Stimulated activated CD8-positive, alpha-beta memory T cell treated with anti-CD3 and anti-CD28 coated beads, Interleukin-2, amount 100 ng/mL, for 48 hours (primary cell): ENCODE data around the gene SLC38A3.
"Not testable (repeated sequence)": the region's sequence is repeated elsewhere in the genome, so short reads cannot be mapped to it uniquely, and the experiment has no call there.

Experiments used
- DNase-seq, 2 donors: peaks; one replicate each; pipeline ENCODE4 v3.0.0-alpha.2; 2020; ENCODE audit warnings: low read depth in 2 of 2

Gene SLC38A3

DNA sequence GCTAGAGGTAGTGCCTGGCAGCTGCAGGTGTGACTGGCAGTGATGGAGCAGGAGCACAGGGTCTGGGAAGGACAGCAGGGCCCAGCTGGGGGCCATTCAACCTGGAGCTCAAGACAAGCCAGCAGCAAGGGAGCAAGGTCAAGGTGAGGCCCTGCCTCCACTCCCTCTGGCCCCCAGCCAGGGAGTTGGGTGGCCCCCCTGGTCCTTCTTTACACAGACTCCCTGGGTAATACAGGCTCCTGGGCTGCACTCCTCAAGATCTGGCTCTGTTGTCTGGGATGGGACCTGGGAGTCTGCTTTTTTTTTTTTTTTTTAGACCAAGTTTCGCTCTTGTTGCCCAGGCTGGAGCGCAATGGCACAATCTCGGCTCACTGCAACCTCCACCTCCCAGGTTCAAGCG, 45.4 kb downstream of the SLC38A3 start:
- DNase-seq = no peak

DNA sequence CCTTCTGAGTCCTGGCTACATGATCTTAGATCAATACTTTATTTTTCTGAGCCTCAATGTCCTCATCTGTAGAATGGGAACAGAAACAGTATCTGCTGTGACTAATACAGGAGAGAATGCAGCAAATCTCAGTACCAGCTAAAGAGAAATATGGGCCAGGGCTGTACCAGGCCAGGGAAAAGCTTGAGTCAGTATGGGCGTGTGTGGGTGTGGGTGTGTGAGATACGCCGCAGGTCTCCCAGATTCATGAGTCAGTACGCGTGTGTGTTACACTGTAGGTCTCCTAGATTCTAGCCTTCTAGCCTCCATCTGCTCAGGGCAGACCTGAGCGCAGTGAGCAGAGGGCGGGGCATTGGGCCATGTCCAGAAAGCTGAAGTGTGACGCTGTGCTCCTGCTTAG, 46.1 kb downstream of the SLC38A3 start:
- no peak for DNase-seq

DNA sequence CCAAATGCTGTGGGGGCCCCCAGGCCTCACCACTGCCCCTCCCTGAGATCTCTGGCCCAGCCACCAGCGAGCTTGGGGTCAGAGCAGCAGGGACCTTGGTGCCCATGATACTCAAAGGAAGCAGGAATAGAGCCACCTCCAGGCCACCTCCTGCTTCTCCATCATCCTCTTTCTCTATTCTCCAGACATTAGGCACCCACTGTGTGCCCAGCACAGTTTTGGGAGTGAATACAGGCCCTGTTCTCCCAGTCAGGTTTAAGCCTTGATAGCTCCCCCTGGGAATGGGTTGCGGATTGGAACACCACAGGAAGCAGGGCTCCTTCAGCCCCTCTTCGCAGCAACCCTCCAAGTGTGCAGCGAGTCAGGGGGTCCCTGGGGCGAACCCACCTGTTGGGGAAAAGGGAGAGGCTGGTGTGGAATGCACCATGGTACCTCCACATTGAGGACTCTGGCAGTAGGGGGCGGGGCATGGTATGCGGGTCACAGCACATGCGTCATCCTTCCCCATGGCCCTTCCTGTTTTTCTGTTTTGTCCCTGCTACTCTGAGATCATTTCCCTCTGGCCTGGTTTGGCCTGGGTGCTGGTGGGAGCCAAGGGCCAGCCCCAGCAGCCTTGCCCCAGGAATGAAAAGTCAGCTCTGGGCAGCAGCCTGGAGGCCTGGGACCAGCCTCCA, 49.6 kb downstream of the SLC38A3 start:
- DNase-seq = no peak

DNA sequence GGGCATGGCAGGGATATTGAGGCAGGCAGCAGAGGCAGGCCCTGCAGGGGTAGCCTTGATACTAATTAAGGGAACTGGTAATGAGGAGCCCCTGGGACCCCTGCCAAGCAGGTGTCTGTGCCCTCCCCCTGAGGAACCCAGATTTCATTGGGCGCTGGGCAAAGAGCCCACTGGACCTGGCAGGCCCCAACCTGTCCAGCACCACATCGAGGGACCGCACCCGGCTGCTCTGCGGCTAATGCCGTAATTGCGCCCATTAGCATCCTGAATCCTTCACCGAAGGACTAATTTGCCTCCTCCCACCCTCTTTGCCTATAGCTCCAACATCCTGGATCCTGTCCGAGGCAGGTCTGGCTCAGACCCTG, 50.2 kb downstream of the SLC38A3 start:
- DNase-seq = no peak

DNA sequence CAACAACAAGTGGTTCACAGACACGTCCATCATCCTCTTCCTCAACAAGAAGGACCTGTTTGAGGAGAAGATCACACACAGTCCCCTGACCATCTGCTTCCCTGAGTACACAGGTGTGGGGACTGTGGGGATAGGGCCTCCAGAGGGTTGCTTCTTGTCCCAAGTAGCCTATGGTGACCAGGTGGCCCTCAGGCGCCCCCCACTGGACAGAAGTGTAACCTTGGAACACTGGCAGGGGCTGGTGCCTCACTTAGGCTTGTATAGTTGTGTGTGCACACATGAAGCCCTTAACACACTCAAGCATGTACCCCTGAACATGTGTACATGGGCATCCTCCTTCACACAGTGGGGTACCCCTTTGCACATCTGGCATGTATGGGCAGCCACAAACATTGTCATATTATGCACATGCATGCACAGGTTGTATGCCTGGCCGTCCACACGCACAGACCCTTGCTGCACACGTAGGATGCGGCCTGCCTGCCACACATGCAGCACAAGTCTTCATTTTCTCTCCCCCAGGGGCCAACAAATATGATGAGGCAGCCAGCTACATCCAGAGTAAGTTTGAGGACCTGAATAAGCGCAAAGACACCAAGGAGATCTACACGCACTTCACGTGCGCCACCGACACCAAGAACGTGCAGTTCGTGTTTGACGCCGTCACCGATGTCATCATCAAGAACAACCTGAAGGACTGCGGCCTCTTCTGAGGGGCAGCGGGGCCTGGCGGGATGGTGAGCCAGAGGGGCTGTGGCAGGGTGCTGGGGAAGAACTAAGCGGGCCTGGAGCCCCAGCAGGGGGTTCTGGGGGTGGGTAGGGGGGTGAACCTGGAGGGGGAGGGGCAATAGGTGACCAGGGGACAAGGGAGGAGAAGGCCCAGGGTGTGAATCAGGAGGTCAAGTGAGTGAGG, 52.2 kb downstream of the SLC38A3 start:
- DNase-seq = peak in 1 of 2 donors; percentile 34

DNA sequence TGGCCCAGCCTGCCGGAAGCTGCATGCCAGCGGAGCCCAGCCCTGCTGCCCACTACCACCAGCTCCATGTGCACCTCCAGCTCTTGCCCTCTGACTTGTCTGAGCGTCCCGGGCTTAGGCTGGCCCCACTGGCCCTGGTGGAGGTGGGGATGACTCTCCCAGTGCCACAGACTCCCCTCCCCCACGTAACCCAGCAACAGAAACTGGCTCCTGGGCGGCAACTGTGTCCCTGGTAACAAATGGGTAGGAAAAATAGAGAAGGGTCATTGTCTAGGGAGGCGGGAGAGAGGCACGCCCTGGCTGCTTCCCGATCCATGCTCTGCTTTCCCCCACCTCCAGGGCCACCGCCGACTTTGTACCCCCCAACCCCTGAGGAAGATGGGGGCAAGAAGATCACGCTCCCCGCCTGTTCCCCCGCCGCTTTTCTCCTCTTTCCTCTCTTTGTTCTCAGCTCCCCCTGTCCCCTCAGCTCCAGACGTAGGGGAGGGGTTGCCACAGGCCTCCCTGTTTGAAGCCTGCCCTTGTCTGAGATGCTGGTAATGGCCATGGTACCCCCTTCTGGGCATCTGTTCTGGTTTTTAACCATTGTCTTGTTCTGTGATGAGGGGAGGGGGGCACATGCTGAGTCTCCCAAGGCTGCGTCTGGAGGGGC, 53.1 kb downstream of the SLC38A3 start:
- DNase-seq = no peak

DNA sequence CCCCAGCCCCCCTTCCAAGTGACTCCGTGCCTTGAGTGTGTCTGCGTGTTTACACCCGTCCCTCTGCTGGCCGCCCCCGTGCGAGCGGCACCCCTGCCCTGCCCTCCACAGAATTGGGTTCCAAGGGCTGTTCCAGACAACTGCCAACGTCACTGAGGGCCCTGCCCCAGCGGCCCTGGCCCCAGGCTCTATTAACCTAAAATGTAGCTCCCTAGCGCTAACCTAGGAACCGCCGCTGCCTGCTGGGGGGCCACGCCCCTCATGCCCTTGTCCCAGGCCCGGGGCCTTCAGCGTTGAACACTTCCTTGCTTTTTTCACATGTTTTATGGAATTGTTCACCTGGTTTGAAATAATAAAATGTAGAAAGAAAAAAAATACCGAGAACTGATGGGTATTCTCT, 53.9 kb downstream of the SLC38A3 start:
- DNase-seq = no peak

DNA sequence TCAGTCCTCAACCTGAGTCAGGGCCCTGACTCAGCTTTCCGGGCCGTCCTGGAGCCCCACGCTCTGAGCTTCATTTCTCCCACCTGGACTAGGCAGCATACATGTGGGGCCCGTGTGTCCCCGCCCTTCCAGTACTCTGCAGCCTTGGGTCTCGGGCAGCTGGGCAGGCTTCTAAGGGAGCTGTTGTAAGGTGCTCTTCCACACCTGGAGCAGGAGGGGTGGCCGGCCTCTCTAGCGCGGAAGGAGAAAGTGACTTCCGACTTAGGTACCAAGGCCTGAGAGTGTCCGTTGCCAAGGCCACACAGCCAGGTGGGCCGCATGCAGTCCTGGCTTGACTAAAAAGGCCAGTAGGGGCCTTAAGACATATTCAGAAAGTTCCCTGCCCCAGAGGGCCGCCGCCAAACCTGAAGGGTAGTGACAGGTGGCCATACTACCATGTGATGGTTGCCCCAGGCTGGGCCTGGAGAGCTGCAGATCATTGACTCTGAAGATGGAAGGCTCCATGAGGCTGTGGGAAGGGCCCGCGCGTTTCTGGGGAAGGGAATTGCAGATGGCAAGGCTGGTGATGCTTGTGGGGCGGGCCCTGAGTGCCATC, 54.5 kb downstream of the SLC38A3 start:
- DNase-seq = no peak

DNA sequence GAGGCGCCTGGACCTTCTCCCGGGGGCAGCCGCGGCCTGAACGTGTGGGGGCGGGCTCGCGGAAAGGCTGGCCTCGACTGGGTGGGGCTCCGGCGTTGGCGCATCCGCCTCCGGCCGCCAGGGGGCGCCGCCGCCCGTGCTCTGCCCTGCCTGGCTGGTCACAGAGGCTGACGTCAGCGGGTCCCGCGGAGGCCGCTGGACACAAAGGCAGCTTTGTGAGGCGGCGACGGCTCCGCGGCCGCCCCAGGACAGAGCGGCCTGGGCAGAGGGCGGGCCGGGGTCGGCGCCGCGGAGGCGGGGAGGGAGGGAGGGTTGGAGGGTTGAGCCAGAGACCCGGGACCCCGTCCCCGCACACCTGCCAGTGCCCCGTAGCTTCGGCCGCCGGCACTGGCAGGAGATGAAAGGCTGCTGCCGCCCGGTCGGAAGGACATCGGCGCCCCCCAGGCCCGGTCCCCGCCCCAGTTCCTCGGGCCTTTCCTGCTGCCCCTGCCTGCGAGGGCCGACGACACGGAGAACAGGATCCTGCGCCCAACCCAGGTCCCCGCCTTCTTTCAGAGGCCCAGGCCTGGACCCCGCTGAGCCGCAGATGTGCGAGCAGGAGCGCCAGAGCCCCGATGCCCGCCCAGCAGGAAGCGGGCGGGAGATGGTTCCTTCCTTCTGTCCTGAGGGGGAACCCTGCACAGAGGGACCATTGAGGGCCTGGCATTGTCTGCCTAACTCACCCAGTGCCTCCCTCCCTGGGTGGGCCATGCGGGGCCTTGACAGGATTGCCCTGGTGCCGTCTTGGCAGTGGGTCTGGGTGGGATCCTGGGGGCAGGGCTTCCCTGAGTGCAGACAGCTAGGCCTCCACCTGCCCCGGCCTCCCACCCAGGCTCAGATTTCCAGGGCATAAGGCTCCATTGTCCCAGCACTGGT, 55.2 kb downstream of the SLC38A3 start:
- peak; percentile 83 for DNase-seq

DNA sequence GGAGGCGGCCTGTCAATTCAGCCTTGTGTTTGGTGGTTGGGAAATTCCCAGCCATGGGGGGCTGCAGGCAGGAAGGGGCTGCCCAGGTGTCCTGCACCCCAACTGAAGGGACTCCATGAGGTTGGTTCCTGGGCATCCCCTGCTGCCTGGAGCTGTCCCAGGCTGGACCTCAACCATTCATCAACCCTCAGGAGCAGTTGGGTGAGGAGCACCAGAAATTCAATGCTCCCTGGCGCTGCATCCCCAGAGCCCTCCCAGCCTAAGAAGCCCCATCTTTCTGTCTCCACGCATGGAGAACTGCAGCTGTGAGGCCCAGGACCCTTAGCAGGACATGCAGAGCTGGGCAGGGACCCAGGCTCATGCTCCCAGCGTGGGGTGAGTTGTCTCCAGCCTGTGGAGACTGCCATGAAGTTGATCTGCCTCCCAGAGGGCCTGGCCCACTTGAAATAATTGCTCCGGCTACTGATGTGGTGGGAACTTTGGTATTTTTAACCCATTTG, 55.9 kb downstream of the SLC38A3 start:
- no peak for DNase-seq

DNA sequence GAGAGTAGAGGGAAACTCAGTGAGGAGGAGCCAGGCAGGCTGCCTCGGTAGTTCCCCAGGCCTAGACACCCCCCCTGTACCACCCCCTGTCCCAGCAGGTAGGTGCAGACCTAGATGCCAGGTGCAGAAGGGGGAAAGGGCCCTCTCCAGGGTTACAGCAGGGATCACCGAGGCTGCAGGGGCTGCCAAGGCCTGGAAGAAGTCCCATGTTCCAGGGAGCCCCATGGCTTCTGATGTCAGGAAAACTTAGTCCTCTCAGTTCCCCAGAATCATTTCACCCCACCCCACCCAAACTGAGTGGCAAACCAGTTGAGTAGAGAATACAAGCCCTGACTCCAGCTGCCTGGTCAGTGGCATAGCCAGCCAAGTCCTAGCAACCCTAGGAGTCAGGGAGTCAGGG, 56.4 kb downstream of the SLC38A3 start:
- DNase-seq = no peak

DNA sequence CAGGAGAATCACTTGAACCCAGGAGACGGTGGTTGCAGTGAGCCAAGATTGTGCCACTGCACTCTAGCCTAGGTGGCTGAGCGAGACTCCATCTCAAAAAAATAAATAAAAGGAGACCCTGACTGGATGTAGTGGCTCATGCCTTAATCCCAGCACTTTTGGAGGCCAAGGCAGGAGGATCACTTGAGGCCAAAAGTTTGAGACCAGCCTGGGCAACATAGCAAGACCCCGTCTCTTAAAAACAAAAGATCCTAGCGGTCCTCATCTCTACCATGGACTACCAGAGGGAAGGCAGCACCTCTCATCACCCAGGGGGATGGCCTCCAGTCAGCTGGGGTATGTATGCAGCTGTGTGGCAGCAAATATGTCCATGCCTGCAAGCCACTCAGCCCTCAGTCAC, 57.1 kb downstream of the SLC38A3 start:
- not testable (repeated sequence) for DNase-seq

DNA sequence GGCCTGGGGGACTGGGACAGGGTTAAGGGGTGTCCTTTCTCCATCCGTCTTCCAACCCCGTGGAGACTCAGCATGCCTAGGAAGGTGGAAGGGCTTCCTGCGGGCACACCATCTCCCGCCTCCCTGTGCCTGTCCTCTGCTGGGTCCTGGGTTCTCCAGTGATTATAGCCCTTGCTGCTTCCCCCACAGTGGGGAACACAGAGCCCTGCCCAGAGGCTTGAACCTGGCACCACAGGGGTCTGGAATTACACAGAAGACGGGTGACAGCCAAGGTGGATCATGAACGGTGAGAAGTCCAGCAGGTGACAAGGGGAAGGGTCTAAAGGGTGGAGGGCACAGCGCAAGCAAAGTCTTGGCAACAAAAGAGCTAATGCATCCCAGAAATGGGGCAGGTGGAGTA, 57.7 kb downstream of the SLC38A3 start:
- DNase-seq = no peak

DNA sequence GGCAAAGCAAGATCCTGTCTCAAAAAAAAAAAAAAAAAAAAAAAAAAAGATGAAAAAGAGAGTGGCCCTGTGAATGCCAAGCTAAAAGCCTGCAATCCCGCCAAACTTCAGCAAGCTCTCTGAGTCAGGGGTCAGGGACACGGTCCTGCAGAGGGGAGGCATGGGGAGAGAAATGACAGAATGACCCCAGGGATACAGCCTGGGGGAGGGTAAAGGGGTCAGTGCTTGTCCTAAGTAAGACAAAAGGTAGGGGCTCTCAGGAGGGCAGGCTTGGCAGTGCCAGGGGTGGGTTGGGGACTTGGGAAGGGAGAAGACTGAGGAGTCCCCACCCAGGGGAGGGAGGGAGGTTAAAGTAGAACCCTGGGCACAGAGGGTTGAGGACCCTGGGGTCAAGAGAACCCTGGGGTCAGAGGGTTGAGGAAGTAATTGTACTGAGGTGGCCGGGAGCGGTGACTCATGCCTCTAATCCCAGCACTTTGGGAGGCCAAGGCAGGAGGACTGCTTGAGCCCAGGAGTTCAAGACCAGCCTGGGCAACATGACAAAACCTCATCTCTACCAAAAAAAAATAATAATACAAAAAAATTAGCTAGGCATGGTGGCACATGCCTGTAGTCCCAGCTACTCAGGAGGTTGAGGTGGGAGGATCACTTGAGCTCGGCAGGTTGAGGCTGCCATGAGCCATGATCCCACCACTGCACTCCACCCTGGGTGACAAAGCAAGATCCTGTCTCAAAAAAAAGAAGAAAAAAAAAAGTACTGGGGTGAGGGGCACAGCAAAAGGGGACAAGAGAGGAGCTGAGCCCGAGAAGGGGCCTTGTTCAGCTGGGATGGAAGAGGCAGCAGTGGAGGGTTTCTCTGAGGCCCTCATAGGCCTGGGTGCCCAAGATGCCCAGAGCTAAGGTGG, 58.7 kb downstream of the SLC38A3 start:
- no peak for DNase-seq

DNA sequence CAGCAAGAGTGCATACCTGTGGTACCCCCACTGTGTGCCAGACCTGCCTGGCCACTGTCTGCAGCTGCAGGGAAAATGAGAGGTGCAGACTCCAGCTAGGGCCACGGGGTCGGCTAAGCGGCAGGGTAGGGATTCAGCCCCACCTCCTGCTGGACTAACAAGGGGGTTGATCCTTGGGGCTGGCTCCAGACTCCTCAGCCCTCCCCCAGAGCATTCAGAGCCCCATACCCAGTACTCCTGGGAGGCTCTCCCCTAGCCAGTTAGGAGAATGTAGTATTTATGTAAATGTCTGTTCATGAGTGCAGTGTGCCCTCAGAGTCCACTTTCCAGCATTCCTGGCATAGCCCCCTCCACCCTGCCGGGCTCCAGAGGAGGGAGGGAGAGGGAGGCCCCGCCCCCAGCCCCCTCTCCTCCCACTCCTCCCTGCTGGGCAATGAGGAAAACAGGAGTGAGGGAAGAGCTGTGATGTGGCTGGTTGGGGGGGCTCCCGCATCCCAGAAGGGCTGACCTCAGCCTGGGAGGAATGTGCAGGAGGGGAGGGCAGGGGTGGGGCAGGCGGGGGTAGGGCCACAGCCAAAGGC, 59.4 kb downstream of the SLC38A3 start:
- no peak for DNase-seq

DNA sequence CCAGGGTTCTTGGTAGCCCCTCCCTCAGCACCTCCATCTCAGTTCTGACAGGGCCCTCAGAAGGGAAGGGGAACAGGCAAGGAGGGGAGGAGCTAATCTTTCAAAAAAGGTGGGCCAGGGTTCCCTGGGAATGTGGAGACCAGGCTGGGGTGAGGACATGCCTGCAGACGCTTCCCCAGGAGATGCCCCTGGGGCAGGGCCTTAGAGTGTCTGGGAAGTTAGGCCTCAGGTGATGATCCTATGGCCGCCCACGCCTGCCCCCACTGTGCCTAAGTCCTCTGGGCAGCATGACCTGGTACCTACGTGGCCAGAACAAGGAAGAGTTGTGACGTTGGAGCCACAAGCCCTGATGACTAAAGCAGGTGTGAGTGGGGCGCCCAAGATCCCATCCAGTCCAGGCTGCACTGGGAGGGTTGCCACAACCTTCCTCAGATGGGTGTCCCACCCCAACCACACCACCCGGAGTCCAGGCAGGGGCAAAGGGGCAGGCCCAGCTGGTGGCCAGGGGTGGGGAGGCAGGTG, 60.0 kb downstream of the SLC38A3 start:
- no peak for DNase-seq

DNA sequence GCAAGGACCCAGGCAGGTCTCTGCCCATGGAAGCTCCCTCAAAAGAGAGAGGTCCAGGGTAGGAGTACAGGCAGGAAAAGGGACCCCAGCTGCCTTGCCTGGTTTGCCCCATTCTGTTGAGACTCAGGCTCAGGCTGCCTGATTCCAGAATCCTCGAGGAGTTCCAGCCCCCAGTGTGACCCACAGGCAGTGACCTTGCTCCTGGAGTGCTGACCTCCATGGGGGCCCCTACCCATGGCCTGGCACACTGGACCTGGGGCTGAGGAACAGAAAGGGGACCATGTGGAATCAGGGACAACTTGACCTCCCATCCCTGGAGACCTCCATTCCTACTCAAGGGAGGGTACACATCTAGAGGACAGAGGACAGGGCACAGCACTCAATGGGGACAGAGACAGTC, 60.5 kb downstream of the SLC38A3 start:
- DNase-seq = no peak

DNA sequence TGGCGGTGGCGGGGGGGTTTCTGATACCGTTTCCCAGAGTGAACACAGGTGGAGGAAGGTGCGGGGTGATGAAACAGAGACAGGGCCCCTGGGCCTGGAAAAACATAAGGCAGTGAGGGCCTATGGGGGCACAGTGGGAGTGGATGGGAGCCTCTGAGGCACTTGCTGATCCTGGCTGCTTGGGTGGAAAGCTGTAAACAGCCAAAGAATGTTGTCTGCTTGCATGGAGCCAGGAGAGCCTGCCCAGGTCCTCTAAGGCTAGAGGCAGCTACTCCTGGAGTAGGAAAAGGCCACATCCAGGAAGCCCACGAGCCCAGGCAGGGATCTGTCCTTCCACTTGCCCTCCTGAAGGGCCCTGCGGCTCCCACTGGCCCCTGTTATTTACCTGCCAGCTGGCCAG, 60.9 kb downstream of the SLC38A3 start:
- DNase-seq = no peak

DNA sequence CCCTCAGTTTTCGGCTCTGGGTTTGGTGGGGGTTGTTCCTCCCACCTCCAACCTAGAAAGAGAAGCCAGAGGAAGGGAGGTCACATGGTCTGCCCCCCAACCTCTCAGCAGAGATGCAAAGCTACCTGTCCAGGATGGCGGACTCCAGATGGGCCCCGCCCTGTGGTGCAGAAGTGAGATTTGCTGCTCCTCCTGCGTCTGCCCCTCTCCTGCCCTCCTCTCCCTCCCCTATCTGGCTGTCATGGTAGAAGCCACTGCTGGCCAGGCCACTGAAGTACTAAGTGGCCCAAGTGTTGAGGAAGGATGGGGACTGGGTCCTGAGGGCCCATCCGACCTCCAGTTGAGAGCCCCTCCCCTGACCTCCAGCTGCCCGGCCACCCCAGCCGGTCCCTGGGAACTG, 61.8 kb downstream of the SLC38A3 start:
- DNase-seq = no peak
